SK-N-SH treated with all-trans-retinoic acid at 6 μM for 48 hours (cell line): Measurements from ENCODE around the gene PTDSS2.

ENCODE experiments used
- ATAC-seq: fragments of 200-7000 bp; cut with Tn5 transposase; 3 replicates; pipeline ENCODE4 v1.9.1; 2020; ENCODE audit warnings: mild to moderate bottlenecking, moderate library complexity
- BACH2 ChIP-seq: fragments of 250-450 bp; sonication (Bioruptor Pico); IDR thresholded peaks from 2 replicates; pipeline ENCODE4 v1.9.0; 2021; ENCODE audit warnings: mild to moderate bottlenecking, borderline replicate concordance
- CREB5 ChIP-seq: fragments of 250-450 bp; sonication (Bioruptor Pico); IDR thresholded peaks from 2 replicates; pipeline ENCODE4 v1.5.1; 2020; ENCODE audit warnings: low read depth, mild to moderate bottlenecking, moderate library complexity
- CSDC2 ChIP-seq: fragments of 250-450 bp; sonication (Bioruptor Pico); IDR thresholded peaks from 2 replicates; pipeline ENCODE4 v1.5.0; 2020; ENCODE audit warnings: mild to moderate bottlenecking, moderate library complexity
- ESRRG ChIP-seq: fragments of 250-450 bp; sonication (Bioruptor Pico); IDR thresholded peaks from 2 replicates; pipeline ENCODE4 v1.6.1; 2021; ENCODE audit warnings: mild to moderate bottlenecking
- GLIS3 ChIP-seq: fragments of 250-450 bp; sonication (Bioruptor Pico); IDR thresholded peaks from 2 replicates; pipeline ENCODE4 v1.5.0; 2020; ENCODE audit warnings: mild to moderate bottlenecking, moderate library complexity
- ISL1 ChIP-seq: fragments of 250-450 bp; sonication (Bioruptor Pico); IDR thresholded peaks from 2 replicates; pipeline ENCODE4 v2.1.2; 2022; ENCODE audit warnings: mild to moderate bottlenecking, moderate library complexity
- PATZ1 ChIP-seq: fragments of 250-450 bp; sonication (Bioruptor Pico); IDR thresholded peaks from 2 replicates; pipeline ENCODE4 v1.8.0; 2020; ENCODE audit warnings: mild to moderate bottlenecking, moderate library complexity, borderline replicate concordance
- POU6F1 ChIP-seq: fragments of 250-450 bp; sonication (Bioruptor Pico); IDR thresholded peaks from 2 replicates; pipeline ENCODE4 v1.8.0; 2021; ENCODE audit warnings: low read depth, mild to moderate bottlenecking, moderate library complexity, borderline replicate concordance
- RARB ChIP-seq: fragments of 250-450 bp; sonication (Bioruptor Pico); IDR thresholded peaks from 2 replicates; pipeline ENCODE4 v1.8.0; 2021; ENCODE audit warnings: mild to moderate bottlenecking, moderate library complexity
- TCF4 ChIP-seq: fragments of 250-450 bp; sonication (Bioruptor Pico); IDR thresholded peaks from 2 replicates; pipeline ENCODE4 v1.8.0; 2021; ENCODE audit warnings: mild to moderate bottlenecking, moderate library complexity, borderline replicate concordance
- ZFP3 ChIP-seq: fragments of 250-450 bp; sonication (Bioruptor Pico); IDR thresholded peaks from 2 replicates; pipeline ENCODE4 v1.5.0; 2020; ENCODE audit warnings: mild to moderate bottlenecking, moderate library complexity
- ZFP30 ChIP-seq: fragments of 450-650 bp; formaldehyde crosslinking; IDR thresholded peaks from 2 replicates; pipeline ENCODE4 v1.5.0; 2022; ENCODE audit warnings: mild to moderate bottlenecking, moderate library complexity
- ZNF565 ChIP-seq: fragments of 450-650 bp; formaldehyde crosslinking; conservative IDR thresholded peaks from 2 replicates; pipeline ENCODE4 v1.5.0; 2020; ENCODE audit warnings: low read depth, mild to moderate bottlenecking, moderate library complexity
- ZNF8 ChIP-seq: fragments of 450-650 bp; formaldehyde crosslinking; IDR thresholded peaks from 2 replicates; pipeline ENCODE4 v1.5.0; 2020; ENCODE audit warnings: mild to moderate bottlenecking, moderate library complexity
- TF ChIP-seq, protein P1 (sequence below): fragments of 250-450 bp; sonication (Bioruptor Pico); IDR thresholded peaks from 2 replicates; pipeline ENCODE4 v1.5.1; 2021; ENCODE audit warnings: mild to moderate bottlenecking, moderate library complexity

The PTDSS2 gene

DNA sequence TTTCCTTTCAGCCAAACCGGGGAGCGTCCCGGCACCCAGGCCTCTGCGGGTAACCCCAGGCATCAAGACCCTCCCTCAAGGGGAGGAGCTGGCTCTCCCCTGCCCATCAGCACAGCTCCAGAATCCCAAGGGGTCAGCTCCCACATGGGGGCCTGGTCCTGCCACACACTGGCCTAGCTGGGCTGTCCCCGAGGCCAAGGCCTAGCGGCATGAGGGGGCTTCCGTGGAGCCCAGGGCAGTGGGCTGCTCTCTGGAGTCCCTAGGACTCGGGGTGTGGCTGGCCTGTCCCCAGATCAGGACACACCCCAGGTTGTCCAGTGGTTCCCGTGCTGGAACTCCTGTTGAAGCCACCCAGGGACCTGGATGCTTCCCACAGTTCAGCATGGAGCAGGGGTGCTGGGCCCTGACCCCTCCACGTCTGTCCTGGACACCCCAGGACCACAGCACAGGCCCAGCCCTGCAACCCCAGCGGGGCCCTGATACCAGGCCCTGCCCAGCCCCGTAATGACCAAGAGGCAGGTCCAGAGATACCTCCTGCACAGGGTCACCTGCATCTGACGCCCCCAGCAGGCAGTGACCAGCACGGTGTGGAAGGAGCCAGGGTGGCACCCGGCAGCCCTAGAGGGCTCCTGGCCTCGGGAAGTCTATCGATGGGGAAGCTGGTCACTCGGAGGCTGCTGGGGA, 79.8 kb downstream of the PTDSS2 start:
- TF ChIP-seq CREB5 (CRISPR knock-in tag) = no peak
- TF ChIP-seq ZNF8 (CRISPR knock-in tag) = no peak
- no peak for TF ChIP-seq ZNF565 (CRISPR knock-in tag)
- TF ChIP-seq POU6F1 = no peak
- TF ChIP-seq ZFP3 (CRISPR knock-in tag) = no peak
- no peak for TF ChIP-seq ZFP30
- TF ChIP-seq GLIS3 (CRISPR knock-in tag) = no peak
- no peak for TF ChIP-seq CSDC2 (CRISPR knock-in tag)
- no peak for TF ChIP-seq PATZ1
- TF ChIP-seq ISL1 (CRISPR knock-in tag) = no peak
- no peak for TF ChIP-seq RARB (CRISPR knock-in tag)
- no peak for TF ChIP-seq BACH2 (CRISPR knock-in tag)
- no peak for ATAC-seq

- ATAC-seq = no peak
- TF ChIP-seq ISL1 (CRISPR knock-in tag) = no peak
- TF ChIP-seq ZFP30 = no peak
- no peak for TF ChIP-seq ZNF8 (CRISPR knock-in tag)
- TF ChIP-seq BACH2 (CRISPR knock-in tag) = no peak
- no peak for TF ChIP-seq ZFP3 (CRISPR knock-in tag)
Observed at GRCh38 chr11:530960-531831, 81.1 kb downstream of the PTDSS2 start.

- no peak for ATAC-seq
- TF ChIP-seq ISL1 (CRISPR knock-in tag) = no peak
- no peak for TF ChIP-seq POU6F1
- no peak for TF ChIP-seq PATZ1
- TF ChIP-seq RARB (CRISPR knock-in tag) = no peak
- TF ChIP-seq, protein P1, sequence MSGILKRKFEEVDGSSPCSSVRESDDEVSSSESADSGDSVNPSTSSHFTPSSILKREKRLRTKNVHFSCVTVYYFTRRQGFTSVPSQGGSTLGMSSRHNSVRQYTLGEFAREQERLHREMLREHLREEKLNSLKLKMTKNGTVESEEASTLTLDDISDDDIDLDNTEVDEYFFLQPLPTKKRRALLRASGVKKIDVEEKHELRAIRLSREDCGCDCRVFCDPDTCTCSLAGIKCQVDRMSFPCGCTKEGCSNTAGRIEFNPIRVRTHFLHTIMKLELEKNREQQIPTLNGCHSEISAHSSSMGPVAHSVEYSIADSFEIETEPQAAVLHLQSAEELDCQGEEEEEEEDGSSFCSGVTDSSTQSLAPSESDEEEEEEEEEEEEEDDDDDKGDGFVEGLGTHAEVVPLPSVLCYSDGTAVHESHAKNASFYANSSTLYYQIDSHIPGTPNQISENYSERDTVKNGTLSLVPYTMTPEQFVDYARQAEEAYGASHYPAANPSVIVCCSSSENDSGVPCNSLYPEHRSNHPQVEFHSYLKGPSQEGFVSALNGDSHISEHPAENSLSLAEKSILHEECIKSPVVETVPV (CRISPR knock-in tag) = no peak
- TF ChIP-seq TCF4 (CRISPR knock-in tag) = no peak
- TF ChIP-seq ESRRG = no peak
- TF ChIP-seq ZFP30 = no peak
- no peak for TF ChIP-seq ZFP3 (CRISPR knock-in tag)
- TF ChIP-seq ZNF565 (CRISPR knock-in tag) = no peak
Observed at GRCh38 chr11:531919-532526, 81.9 kb downstream of the PTDSS2 start.
